AG08395 (cell line): ENCODE data around the gene CHPT1.
"Not testable (repeated sequence)": the region's sequence is repeated elsewhere in the genome, so short reads cannot be mapped to it uniquely, and the experiment has no call there.

Experiments
- DNase-seq: peaks from one replicate; pipeline ENCODE4 v3.0.0; 2012; ENCODE audit warnings: mixed read lengths, low spot score

Gene CHPT1

DNA sequence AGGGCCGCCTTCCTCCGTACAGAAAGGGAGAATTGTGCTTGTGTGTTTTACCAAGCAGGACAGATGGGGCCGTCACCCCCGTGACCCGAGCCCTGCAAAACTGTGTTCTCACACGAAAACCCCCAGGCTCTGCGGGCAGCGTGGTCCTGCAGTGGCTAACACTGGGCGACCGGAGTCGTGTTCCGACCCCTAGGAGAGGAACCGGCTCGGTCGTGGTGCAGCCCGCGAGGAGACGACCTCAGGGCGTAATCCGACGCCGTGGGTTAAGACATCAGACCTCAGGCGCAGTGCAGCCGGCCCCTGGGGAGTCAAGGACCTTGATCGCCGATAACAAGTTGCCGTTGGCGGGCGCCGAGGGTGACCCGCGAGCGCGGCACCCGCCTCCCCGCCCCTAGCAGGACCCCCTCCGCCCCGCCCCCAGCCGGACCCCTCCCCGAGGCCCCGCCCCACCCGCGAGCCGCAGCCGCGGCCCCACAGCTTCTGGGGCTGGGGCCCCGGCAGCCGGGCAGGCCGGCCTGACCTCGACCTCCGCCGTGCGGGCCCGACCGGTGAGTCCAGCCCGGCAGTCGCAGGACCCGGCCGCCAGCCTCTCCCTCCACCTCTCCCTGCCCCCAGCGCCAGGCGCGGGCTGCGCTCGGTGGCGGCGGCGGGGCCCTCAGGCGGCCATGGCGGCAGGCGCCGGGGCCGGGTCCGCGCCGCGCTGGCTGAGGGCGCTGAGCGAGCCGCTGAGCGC is at the start of gene CHPT1:
Gene CHPT1 (plus strand): TSS at position 444 of the 733 bp plus-strand sequence. CDS start 222 bp downstream, at position 666.
- peak; percentile 43 for DNase-seq

GRCh38 chr12:101647711-101648110 is 49.7 kb upstream of the CHPT1 start:
- no peak for DNase-seq

- DNase-seq, result no peak
Observed at GRCh38 chr12:101648195-101648594, 49.2 kb upstream of the CHPT1 start.

- DNase-seq, result no peak
Observed at GRCh38 chr12:101650346-101651117, 46.9 kb upstream of the CHPT1 start.

DNA sequence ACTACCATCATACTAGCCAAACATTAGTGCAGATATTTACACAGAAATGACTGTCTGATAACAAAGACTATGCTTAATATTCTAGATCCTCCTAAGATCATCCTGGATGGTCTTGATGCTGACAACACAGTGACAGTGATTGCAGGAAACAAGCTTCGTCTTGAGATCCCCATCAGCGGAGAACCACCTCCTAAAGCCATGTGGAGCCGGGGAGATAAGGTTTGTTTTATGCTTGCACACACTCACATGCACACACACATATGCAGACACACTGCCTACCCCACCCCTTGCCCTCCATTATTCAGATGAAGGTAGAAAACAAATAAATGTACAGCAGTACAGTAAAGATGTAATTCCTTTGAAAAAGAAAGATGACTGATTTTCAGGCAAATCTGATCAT is 44.4 kb upstream of the CHPT1 start:
- no peak for DNase-seq

DNA sequence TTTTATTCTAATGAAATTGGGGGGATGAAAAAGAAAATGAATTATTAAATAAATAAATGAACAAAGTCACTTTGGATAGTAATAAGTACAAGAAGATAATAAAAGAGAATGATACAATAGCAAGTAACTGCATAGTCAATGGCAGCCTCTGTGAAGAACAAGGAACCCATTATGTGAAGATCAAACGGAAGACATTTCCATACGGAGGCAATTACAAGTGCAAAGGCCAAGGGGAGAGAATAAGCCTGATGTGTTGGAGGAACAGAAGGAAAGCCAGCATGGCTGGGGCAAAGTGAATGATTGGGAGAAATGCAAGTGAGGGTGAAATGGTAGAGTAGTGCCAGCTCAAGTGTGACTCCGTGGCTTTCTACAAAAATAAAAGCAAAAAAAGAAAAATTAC is 43.9 kb upstream of the CHPT1 start:
- DNase-seq, result no peak

DNA sequence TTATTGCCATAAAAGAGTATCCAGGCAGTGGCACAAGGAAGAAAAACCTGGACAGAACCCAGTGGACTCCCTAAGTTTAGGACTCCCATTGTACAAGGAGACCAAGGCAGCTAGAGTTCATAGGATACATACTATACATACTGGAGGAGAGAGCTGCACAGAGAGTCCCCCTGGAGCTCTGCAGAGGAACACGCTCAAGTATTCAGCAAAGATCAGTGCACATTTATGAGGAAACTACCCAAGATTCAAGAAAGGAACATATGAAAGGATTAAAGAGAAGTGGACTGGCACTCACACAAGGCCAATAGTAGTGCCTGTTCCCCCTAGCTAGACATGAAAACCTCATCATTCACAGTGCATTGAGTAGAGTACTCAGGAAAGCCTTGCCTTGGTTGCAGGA is 43.0 kb upstream of the CHPT1 start:
- DNase-seq, result no peak

DNA sequence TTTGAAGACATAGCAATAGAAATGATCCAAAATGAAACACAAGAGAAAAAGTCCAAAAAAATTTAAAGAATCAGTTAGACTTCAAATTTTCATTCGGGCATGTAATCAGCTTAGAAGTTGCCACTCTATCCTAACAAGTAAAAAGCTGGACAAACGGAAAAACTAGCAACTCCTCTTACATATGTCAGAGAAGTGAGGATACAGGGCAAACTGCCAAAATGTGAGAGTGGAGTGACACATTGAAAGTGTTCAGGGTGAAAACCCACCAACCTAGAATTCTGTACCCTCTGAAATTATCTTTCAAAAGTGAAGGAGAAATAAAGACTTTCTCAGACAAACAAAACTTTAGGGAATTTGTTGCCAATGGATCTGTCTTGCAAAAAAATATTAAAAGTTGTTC is 42.0 kb upstream of the CHPT1 start:
- DNase-seq, result no peak

GRCh38 chr12:101660662-101661061 is 36.8 kb upstream of the CHPT1 start:
- not testable (repeated sequence) for DNase-seq

- DNase-seq, result no peak
Observed at GRCh38 chr12:101663298-101663697, 34.1 kb upstream of the CHPT1 start.

- DNase-seq, result no peak
Observed at GRCh38 chr12:101664992-101665391, 32.4 kb upstream of the CHPT1 start.

GRCh38 chr12:101666052-101666728 is 31.2 kb upstream of the CHPT1 start:
- DNase-seq, result no peak

DNA sequence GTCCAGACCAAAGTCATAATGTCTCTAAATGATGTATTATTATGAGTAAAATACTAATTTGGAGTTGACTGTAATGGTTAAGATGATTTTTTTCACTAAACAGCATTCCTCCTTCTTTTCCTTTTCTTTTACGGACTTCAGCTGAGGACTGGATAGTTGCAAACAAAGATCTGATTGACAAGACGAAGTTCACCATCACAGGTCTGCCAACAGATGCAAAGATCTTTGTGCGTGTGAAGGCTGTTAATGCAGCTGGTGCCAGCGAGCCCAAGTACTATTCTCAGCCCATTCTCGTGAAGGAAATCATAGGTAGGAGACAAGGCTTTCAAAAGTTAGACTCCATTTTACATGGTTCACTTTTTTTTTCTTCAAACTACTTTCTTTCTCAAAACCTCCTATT is 29.8 kb upstream of the CHPT1 start:
- no peak for DNase-seq

- DNase-seq, result peak; percentile 26
Observed at GRCh38 chr12:101670007-101670671, 27.3 kb upstream of the CHPT1 start.

DNA sequence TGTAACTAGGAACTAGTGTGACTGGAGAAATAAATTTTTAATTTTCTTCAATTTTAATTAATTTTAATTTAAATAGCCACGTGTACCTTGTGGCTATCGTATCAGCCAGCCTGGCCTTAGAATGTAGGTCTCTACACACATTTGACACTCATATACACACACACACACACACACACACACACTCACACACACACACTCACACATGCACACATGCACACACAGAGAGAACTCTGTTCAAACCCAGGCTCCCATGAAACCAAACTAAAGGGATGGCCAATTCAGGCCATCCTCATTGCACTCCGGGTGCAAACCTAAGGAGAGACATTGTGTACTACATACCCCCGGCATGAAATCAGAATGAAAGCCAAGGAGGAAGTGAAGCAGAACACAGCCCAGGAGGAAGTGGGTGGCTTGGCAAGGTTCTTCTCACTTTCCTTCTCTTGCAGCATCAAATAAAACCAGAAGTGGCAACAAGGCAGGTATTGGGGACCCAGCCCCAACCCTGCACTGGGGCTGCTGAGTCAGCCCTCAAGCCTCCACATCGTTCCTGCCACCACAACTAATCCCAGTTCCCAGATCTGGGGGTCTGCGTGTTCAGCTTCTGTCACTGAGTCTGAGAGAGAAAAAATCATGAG is 26.2 kb upstream of the CHPT1 start:
- DNase-seq, result no peak

DNA sequence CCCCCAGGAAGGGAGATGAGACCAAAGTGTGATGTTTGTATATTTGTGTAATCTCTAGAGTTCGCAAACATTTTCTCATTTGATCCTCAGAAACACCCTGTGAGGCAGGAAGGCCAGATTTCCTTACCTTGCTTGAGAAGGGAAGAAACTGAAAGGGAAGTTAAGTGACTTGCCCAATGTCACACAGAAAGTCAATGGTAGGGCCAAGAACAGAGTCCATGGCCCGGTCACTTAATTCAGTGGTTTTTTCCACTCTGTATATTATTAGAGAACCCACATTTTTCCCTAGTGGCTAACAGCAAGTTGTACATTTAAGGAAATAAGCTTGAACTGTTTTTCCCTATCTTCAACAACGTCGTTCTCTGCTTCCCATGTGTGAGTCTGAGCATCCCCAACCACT is 25.6 kb upstream of the CHPT1 start:
- no peak for DNase-seq

DNA sequence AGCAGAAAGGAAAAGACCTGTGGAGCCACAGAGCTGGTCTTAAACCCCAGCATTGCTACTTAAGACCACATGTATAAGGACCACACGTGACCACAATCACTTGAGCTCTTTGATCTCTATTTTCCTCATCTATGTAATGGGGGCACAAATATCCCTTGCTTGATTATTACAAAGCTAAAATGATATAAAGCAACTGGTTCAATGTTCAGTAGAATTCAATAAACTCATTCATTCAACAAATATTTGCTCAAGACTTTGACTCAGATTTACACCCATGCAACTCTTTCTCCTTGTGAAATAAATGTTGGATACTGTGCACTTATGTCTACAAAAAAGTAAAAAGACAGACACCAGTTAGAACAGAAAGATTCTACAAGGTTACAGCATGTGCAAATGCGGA is 21.9 kb upstream of the CHPT1 start:
- no peak for DNase-seq

- not testable (repeated sequence) for DNase-seq
Observed at GRCh38 chr12:101676497-101676896, 20.9 kb upstream of the CHPT1 start.

GRCh38 chr12:101678081-101678480 is 19.4 kb upstream of the CHPT1 start:
- no peak for DNase-seq

DNA sequence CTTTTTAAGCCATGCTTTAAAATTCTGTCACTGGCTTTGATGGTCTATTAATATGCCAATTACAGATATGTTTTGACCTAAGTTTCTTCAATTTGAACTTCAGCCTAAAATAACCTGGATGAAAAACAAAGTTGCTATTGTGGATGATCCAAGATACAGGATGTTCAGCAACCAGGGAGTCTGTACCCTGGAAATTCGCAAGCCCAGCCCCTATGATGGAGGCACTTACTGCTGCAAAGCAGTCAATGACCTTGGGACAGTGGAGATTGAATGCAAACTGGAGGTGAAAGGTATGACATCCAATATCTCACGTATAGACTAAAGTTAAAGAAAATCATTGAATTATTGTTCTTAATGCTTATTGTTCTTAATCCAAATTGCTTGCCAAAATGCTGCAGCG is 17.2 kb upstream of the CHPT1 start:
- no peak for DNase-seq

- no peak for DNase-seq
Observed at GRCh38 chr12:101680647-101681046, 16.8 kb upstream of the CHPT1 start.

DNA sequence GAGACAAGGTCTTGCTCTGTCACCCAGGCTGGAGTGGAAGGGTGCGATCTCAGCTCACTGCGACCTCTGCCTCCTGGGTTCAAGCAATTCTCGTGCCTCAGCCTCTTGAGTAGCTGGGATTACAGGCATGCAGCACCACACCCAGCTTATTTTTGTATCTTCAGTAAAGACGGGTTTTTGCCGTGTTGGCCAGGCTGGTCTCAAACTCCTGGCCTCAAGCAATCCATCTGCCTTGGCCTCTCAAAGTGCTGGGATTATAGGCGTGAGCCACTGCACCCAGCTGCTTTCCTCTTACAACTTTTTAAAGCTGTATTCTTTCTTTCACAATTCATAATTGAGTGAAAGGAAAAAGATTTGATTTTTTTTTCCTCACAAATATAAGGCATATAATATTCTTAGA is 15.8 kb upstream of the CHPT1 start:
- DNase-seq, result not testable (repeated sequence)
